SK-N-MC (cell line): ENCODE results near the gene KDSR.

Experiments
- EZH2 ChIP-seq: fragments of 200-600 bp; sonication (generic); IDR thresholded peaks from one replicate; pipeline ENCODE4 v1.6.1; 2017; ENCODE audit warnings: antibody characterized with exemption
- FOXP2 ChIP-seq: optimal IDR thresholded peaks from 2 replicates; pipeline ENCODE3; 2011; ENCODE audit warnings: mild to moderate bottlenecking, moderate library complexity; ENCODE audit not compliant: insufficient read depth; ENCODE audit errors: extremely low read length, control extremely low read depth
- POLR2AphosphoS5 ChIP-seq: IDR thresholded peaks from 2 replicates; pipeline ENCODE4 v1.6.1; 2012; ENCODE audit warnings: mild to moderate bottlenecking, low read depth, low read length, borderline replicate concordance

DNA sequence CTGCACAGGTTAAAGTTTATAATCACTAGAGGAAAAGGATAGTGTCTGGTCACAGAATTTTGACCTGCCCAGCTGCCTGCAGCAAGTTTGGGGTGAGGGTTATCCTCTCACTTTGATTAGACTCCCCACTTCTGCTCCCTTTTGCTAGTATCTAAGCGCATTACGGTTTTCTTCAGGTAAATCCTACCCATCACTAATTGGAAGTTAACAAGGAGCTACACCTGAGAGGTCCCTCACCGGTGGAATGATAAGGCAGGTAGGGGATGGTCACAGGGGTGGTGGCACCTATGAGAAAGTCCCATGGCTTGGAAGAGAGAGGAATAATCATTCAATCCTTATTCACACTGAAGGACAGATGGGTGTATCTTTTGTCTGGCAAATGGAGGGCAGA is 55.0 kb downstream of the KDSR start:
- no peak for TF ChIP-seq POLR2AphosphoS5
- no peak for TF ChIP-seq EZH2
- TF ChIP-seq FOXP2, result no peak
